IMR-90 (cell line): ENCODE data around the gene CDH23.

Experiments used
- CTCF ChIP-seq: conservative IDR thresholded peaks from 2 replicates; pipeline ENCODE4 v1.5.1; 2012; ENCODE audit warnings: mild to moderate bottlenecking, low read depth, low read length, improper control_type of control experiment
- MAFK ChIP-seq: IDR thresholded peaks from 2 replicates; pipeline ENCODE4 v1.6.1; 2012; ENCODE audit warnings: low read depth, low read length, improper control_type of control experiment
- RAD21 ChIP-seq: IDR thresholded peaks from 2 replicates; pipeline ENCODE4 v1.6.1; 2012; ENCODE audit warnings: low read length, improper control_type of control experiment
- RFX5 ChIP-seq: IDR thresholded peaks from 2 replicates; pipeline ENCODE4 v1.8.0; 2012; ENCODE audit warnings: low read depth, mild to moderate bottlenecking, low read length, moderate library complexity
- SMC3 ChIP-seq: fragments of 150-350 bp; IDR thresholded peaks from 2 replicates; pipeline ENCODE4 v1.6.1; 2016; ENCODE audit warnings: low read depth, mild to moderate bottlenecking, antibody characterized with exemption, low read length, moderate library complexity

DNA sequence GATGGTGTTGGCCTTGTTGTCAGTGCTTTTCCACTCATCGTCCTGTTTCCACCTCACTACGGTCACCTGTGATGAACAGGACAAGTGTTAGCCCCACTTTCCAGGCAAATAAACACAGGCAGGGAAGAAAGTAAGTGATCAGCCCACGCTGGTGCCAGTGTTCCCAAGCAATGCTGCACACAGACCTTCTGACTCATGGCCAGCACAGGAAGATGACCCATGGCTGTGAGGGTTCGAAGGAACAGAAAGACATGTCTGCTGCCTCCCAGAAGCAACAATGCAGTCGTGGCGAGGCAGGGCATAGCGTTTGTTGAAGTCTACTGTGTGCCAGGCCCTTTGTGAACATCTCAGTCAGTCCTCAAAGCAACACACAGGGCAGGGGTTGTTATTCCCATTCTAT lies 41.9 kb upstream of the CDH23 start:
- TF ChIP-seq CTCF (no peak), RAD21 (no peak), RFX5 (no peak), SMC3 (no peak), MAFK (no peak)
